Measurements from ENCODE around the gene CMTM3.

- no peak for TF ChIP-seq ZNF224 (CRISPR knock-in tag; IDR thresholded peaks at IDR 0.05)
- no peak for TF ChIP-seq CTCF (IDR thresholded peaks at IDR 0.05 in 2 of 3, conservative IDR thresholded peaks at IDR 0.05 in 1 of 3; ENCODE audit: insufficient read depth in 2 of 3, low read depth in 1 of 3, low read length in 3 of 3)
- no peak for TF ChIP-seq ETV5 (CRISPR knock-in tag; IDR thresholded peaks at IDR 0.05; ENCODE audit: low read depth)
- no peak for TF ChIP-seq POLR2AphosphoS5 (IDR thresholded peaks at IDR 0.05; ENCODE audit: control insufficient read depth, insufficient read depth, low read depth, low read length)
Measured at GRCh38 chr16:66661210-66661560, 56.7 kb downstream of the CMTM3 start.
